GM20000 (cell line): ENCODE data around the gene PCYOX1L.

ENCODE experiments used
- DNase-seq: peaks from one replicate; pipeline ENCODE4 v3.0.0; 2012; ENCODE audit warnings: low spot score
- CTCF ChIP-seq: IDR thresholded peaks from 2 replicates; pipeline ENCODE4 v1.5.1; 2012; ENCODE audit warnings: mild to moderate bottlenecking, control low read depth; ENCODE audit errors: extremely low read depth, missing control alignments

The PCYOX1L gene

DNA sequence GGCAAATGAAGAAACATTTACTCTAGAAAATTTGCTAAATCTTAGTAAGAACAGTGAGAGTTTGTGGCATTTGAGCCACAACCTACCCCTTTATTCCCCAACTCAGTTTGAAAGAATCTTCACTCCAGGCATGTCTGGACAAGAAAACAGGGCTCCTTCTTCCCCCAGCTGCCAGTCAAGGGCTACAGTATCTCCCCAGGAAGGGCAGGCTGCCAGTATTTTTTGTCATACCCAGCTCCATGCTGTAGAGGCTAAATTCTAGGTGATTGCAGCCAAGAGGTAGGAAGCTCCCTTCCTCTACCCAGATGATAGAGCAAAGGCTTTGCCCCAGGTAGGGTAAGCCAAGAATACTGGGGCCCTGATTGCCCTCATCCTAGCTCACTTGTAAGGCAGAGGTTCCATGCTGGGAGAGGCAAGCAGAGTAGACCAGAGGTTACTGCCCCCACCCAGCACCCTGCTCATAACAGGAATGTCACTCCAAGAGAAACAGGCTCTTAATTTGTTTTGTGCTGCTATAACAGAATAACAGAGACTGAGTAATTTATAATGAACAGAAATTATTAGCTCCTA is 32.6 kb upstream of the PCYOX1L start:
- no peak for DNase-seq

DNA sequence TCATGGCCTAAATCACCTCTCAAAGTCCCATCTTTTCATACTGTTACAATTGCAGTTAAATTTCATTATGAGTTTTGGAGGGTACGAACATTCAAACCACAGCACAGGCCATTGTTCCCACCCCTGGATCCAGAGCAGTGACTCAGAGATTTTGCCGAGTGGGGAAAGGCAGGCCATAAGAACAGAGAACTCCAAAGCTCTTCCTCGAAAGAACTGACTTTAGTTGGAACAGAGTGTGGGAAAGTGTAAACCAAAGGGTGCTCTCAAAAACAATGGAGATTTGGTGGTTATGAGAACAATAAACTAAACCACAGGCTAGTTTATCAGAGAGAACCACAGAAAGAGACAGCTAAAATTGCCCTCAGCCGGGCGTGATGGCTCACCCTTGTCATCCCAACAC is 32.0 kb upstream of the PCYOX1L start:
- no peak for DNase-seq
- no peak for TF ChIP-seq CTCF

More for the DNA sequence above, 32.6 kb upstream of the PCYOX1L start:
- no peak for TF ChIP-seq CTCF

GRCh38 chr5:149326611-149327010 is 31.2 kb upstream of the PCYOX1L start:
- TF ChIP-seq CTCF = no peak
- no peak for DNase-seq

DNA sequence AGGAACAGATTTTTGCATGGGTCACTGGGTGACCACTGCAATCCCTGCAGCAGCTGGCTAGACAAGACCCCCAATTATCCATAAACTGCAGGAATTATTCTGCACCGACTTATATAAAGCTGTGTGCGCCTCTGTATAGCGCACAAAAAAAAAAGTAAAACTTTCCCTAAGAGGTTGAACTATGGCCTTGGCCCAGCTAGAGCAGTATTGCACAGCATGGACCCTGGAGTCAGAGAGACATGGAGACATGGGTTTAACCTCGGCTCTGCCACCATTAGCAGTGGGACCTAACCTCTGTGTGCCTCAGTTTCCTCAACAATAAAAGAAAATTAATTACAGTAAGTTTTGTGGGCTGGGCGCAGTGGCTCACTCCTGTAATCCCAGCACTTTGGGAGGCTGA is 29.7 kb upstream of the PCYOX1L start:
- no peak for DNase-seq
- no peak for TF ChIP-seq CTCF

- no peak for DNase-seq
- TF ChIP-seq CTCF = no peak
These were observed 24.0 kb upstream of the PCYOX1L start for GRCh38 chr5:149333711-149334443.

DNA sequence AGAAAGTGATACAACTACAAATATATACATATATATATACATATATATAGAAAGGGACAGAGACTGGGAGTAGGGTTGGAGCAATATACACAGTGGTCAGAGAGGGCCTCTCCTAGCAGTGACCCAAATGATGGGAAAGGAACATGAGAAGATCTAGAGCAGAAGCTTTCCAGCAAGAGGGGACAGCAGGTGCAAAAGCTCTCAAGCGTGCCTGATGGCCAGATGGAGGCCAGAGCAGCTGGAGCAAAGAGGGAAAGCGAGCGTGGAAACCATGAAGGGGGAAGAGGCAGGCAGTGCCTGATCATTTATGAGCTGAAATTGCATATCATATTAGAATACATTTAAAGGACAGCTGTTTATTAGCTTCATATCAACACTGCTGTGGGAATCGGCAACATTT is 20.1 kb upstream of the PCYOX1L start:
- no peak for TF ChIP-seq CTCF
- no peak for DNase-seq

- DNase-seq = no peak
- no peak for TF ChIP-seq CTCF
These were observed 19.5 kb upstream of the PCYOX1L start for GRCh38 chr5:149338364-149338763.
